Adrenal gland (tissue), 12 donors: ENCODE results near the gene KLF13. TPM values are rescaled to one million over a fixed set of nuclear protein-coding genes. Genes with fewer than 3 reads are reported as not detected.
A peak's percentile ranks its signal among the peaks of the same experiment; 100 is the strongest.

Experiments
- DNase-seq, 7 donors: peaks; one replicate each; pipeline ENCODE4 v3.0.0-alpha.2; 2019 to 2020
- H3K27ac ChIP-seq, 5 donors: fragments of 200-600 bp; sonication (generic) in 4 of 5; 1 replicate in 3 of 5; 2 replicates in 2 of 5; pipeline versions ENCODE4 v1.5.1 to v1.8.0; 2016 to 2020; ENCODE audit warnings: mild to moderate bottlenecking in 1 of 5
- H3K27me3 ChIP-seq: fragments of 200-600 bp; 2 replicates; pipeline ENCODE4 v1.8.0; 2021
- H3K36me3 ChIP-seq, 2 donors: fragments of 200-600 bp; replicated peaks in 1 of 2; 1 replicate in 1 of 2; 2 replicates in 1 of 2; pipeline versions ENCODE4 v1.5.1 to v1.8.0; 2018 to 2022
- H3K4me1 ChIP-seq, 2 donors: fragments of 200-600 bp; replicated peaks in 1 of 2; 1 replicate in 1 of 2; 2 replicates in 1 of 2; pipeline versions ENCODE4 v1.5.1 to v1.8.0; 2018 to 2021
- H3K4me3 ChIP-seq, 4 donors: fragments of 200-600 bp; sonication (generic) in 3 of 4; one replicate each; pipeline ENCODE4 v1.5.1; 2016 to 2018
- H3K9me3 ChIP-seq, 3 donors: fragments of 200-600 bp; sonication (generic) in 1 of 3; replicated peaks in 1 of 3; 1 replicate in 2 of 3; 2 replicates in 1 of 3; pipeline versions ENCODE4 v1.5.1 to v1.8.0; 2016 to 2021
- POLR2A ChIP-seq, 2 donors: fragments of 450-650 bp; IDR thresholded peaks; one replicate each; pipeline ENCODE4 v1.6.1; 2017; ENCODE audit warnings: antibody characterized with exemption in 2 of 2, mild to moderate bottlenecking in 2 of 2, moderate library complexity in 1 of 2
- WGBS, 4 donors: extraction: QIAGEN DNeasy Blood & Tissue Kit in 2 of 4; methylation state at CpG; one replicate each; pipeline versions ENCODE4 v1.1.5 to v1.1.7; 2013 to 2017; 5-methylcytosine and 5-hydroxymethylcytosine counted together
- intact Hi-C, 2 donors: fragments of 100-400 bp; cut with DNase I; formaldehyde crosslinking; loops; one replicate each; pipeline versions ENCODE4 v1.14.1 to v1.15.0; 2022 to 2023
- polyA plus RNA-seq, 3 donors: library from polyadenylated mRNA; stranded (reverse); fragments of 200-250 nt in 2 of 3; fragments of 350-450 nt in 1 of 3; fragmentation: Illumina TruSeq in 1 of 3; extraction: RNeasy Lipid Tissue Mini Kit (QIAGEN cat#74804) in 1 of 3; gene quantifications; one replicate each; pipeline ENCODE4 v1.2.3, GENCODE V29; 2013 to 2014
- total RNA-seq, 9 donors: library from RNA; depleted of rRNA in 4 of 9; stranded (reverse); fragments of >200 nt in 4 of 9; fragments of 120-200 nt in 1 of 9; fragmentation: NEBNext Ultra II Directional in 1 of 9; extraction: Animal tissue kit (Norgen Biotek cat#: 25700) in 1 of 9; gene quantifications; one replicate each; pipeline versions ENCODE4 v1.1.0 to v1.2.4, GENCODE V29; 2013 to 2023
- TF ChIP-seq, protein P1 (sequence below), 6 experiments: fragments of 450-650 bp in 4 of 6; fragments of 200-600 bp in 2 of 6; sonication (generic) in 1 of 6; IDR thresholded peaks; 1 replicate in 5 of 6; 2 replicates in 1 of 6; pipeline versions ENCODE4 v1.5.1 to v1.8.0; 2016 to 2021; ENCODE audit warnings: antibody characterized with exemption in 6 of 6, mild to moderate bottlenecking in 2 of 6, moderate library complexity in 1 of 6
- donor health status: healthy with polysubstance abuse.
- donor health status: Bipolar disorder and iron deficiency.
- donor health status: DM: yes; HTN: yes; CAD: no.
- donor health status: DM: no; HTN: no; CAD: no.
- donor health status: DM: no; HTN: no; CAD: no.
- donor health status: DM: yes; HTN: yes; CAD: no.

The KLF13 gene
- total and polyA plus RNA-seq, 12 donors: 8.4 to 65.9 (median 31.9) TPM

DNA sequence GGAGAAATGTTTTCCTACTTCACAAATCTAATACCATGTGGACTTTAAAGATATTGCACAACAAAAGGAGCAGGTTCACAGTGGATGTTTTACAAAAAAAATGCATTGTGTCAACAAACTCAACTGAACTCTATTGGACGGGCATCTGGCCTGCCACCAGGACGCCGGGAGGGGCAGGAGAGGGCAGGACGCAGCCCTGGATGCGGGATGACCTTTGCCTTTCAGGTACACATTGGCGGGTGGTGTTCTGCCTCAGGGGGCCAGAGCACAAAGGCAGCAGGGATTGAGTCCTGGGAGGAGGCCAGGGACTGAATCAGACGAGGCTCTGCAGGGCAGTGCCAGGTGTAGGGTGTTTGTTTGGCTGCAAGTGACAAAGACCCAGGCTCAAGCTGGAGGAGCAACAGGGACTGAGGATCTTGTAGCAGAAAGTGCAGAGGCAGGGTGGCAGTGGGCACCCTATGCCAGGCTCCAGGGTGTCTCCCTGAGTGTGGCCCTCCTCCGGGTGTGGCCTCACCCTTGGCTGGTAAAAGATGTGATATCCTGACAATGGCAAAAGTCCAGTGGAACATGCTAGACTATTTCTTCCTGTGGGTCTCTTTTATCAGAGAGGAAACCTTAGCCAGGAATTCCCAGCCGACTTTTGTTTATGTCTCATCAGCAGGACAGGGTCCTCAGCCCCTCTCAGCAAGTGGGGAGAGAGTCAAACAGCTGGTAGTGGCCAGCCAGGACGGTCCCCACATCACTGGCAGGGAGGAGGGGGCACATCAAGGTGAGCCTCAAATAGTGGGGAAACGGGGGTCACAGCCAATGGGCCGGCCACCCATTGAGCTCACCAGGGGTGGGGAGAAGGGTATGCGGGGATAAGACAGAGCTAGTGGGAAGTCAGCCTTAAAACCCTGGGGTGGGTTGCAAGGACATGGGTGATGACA lies 29.7 kb upstream of the KLF13 start:
- peak overlapping the region in 1 of 5 donors; percentile 16 for H3K27ac ChIP-seq
- no peak overlapping the region for H3K4me3 ChIP-seq
- peaks cover 0 to 7% of the 10 kb centered on the region in 2 donors for H3K4me1 ChIP-seq
- 46 to 74% (median 58%) methylated on average over 12 to 13 of the region's 13 CpGs for WGBS, 4 donors
- H3K27me3 ChIP-seq: no peaks in the 10 kb centered on the region
- no peaks in the 10 kb centered on the region for H3K9me3 ChIP-seq
- peak in 3 of 7 donors; percentile 5 to 49 (median 13) for DNase-seq
- intact Hi-C loops: no loop called here
- no peaks in the 10 kb centered on the region for H3K36me3 ChIP-seq
- TF ChIP-seq, protein P1, sequence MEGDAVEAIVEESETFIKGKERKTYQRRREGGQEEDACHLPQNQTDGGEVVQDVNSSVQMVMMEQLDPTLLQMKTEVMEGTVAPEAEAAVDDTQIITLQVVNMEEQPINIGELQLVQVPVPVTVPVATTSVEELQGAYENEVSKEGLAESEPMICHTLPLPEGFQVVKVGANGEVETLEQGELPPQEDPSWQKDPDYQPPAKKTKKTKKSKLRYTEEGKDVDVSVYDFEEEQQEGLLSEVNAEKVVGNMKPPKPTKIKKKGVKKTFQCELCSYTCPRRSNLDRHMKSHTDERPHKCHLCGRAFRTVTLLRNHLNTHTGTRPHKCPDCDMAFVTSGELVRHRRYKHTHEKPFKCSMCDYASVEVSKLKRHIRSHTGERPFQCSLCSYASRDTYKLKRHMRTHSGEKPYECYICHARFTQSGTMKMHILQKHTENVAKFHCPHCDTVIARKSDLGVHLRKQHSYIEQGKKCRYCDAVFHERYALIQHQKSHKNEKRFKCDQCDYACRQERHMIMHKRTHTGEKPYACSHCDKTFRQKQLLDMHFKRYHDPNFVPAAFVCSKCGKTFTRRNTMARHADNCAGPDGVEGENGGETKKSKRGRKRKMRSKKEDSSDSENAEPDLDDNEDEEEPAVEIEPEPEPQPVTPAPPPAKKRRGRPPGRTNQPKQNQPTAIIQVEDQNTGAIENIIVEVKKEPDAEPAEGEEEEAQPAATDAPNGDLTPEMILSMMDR (IDR thresholded peaks at IDR 0.05): no peak
- no peak for TF ChIP-seq POLR2A (IDR thresholded peaks at IDR 0.05)

DNA sequence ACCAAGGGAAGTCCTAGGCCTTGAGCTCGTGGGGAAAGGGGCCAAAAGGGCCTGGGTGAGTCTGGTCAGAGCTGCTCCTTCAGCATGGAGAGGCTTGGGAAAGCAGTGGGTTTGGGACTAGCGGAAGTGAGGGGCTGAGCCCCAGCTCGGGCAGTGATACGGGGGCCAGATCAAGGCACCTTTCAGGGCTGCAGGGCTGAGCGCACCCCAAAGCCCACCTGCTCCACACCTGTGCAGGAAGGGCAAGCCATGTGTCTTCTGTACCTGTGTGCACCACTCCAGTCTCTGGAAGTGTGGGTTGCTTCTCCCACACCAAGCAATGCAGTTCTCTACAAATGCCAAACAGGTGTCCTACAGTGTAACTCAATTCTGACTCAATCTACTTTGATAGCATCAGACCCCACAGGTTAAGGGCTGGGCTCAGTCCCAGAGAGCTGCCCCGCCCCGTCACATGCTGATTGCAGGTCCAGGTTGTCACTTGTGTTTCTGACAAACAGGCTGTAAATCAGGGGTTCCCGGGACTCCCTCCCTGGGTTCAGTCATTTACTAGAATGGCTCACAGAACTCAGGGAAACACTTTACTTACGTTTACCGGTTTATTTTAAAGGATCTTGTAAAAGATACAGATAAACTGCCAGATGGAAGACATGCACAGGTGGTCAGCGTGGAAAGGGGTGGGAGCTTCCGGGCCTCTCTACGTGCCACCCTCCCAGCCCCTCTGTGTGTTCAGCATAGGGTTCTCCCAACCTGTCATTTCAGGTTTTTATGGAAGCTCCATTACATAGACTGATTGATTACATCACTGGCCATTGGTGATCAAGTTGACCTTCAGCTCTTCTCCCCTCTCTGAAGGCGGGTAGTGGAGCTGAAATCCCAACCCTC lies 28.8 kb upstream of the KLF13 start:
- intact Hi-C loops: no loop called here
- peaks cover 0 to 9% of the 10 kb centered on the region in 2 donors for H3K4me1 ChIP-seq
- TF ChIP-seq, protein P1 (IDR thresholded peaks at IDR 0.05): no peak
- TF ChIP-seq POLR2A (IDR thresholded peaks at IDR 0.05): no peak
- WGBS, 4 donors: 84 to 89% (median 87%) methylated on average over 14 of the region's 14 CpGs
- DNase-seq: peak in 2 of 7 donors; percentile 2 to 41
- H3K36me3 ChIP-seq: no peaks in the 10 kb centered on the region
- no peaks in the 10 kb centered on the region for H3K9me3 ChIP-seq
- no peaks in the 10 kb centered on the region for H3K27me3 ChIP-seq
- no peak overlapping the region for H3K4me3 ChIP-seq
- no peak overlapping the region for H3K27ac ChIP-seq

DNA sequence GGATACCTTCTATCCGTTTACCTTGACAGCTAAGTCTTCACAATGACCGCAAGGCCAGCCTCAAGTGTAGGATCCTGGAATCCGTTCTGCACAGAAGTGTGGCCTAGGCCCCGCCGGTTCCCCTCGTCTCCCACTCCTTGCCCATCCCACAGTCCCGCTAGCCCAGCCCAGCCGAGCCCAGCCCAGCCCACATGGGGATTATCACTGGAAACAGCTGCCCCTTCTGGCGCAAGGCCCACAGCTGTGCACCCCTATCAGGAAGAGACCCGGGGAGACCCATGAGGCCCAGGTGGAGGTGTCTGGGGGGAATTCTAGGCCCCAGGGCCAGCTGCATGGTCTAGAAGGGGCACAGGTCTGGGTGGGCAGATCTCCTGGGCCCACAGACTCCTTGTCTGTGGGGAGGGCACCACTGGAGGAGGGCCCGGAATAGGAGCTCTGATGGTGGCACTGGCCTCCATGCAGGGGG lies 27.9 kb upstream of the KLF13 start:
- TF ChIP-seq POLR2A (IDR thresholded peaks at IDR 0.05): no peak
- no peaks in the 10 kb centered on the region for H3K36me3 ChIP-seq
- no peaks in the 10 kb centered on the region for H3K9me3 ChIP-seq
- WGBS, 4 donors: 90 to 99% (median 95%) methylated on average over 7 to 11 of the region's 11 CpGs
- no peak overlapping the region for H3K4me3 ChIP-seq
- intact Hi-C loops: no loop called here
- DNase-seq: peak in 2 of 7 donors; percentile 3 to 40
- no peak overlapping the region for H3K27ac ChIP-seq
- H3K4me1 ChIP-seq: peaks cover 0 to 18% of the 10 kb centered on the region in 2 donors
- H3K27me3 ChIP-seq: no peaks in the 10 kb centered on the region

DNA sequence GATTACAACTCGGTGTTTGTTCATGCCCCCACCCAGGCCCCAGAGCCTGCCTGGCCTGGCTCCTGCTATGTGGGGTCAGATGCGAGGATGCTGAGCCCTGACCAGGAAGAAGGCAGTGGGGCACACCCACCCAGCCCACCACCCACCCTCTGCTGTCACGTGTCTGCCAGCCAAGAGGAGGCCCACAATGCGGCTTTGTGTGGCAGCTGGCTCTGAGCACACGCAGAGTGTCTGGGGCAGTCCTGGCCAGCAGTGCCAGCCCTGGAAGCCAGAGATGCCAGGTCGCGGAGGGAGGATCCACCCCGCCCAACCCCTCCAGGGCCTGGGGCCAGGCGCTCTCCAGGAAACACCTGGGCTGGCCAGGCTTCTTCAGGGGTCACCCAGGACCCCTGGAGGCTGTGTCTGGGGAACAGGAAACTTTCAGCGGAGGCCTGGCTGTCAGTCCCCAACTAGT lies 26.4 kb upstream of the KLF13 start:
- DNase-seq: peak in 2 of 7 donors; percentile 3 to 41
- H3K36me3 ChIP-seq: no peaks in the 10 kb centered on the region
- no peaks in the 10 kb centered on the region for H3K27me3 ChIP-seq
- no peak overlapping the region for H3K4me3 ChIP-seq
- TF ChIP-seq, protein P1 (IDR thresholded peaks at IDR 0.05): no peak
- TF ChIP-seq POLR2A (IDR thresholded peaks at IDR 0.05): no peak
- intact Hi-C loops: no loop called here
- no peak overlapping the region for H3K27ac ChIP-seq
- WGBS, 4 donors: 66 to 80% (median 75%) methylated on average over 8 to 10 of the region's 10 CpGs; no CpG with 5 or more reads in 1 of the 4 donors
- H3K9me3 ChIP-seq: no peaks in the 10 kb centered on the region
- H3K4me1 ChIP-seq: peaks cover 0 to 19% of the 10 kb centered on the region in 2 donors
